Caki2 (cell line): ENCODE measurements around the gene SNRNP70. TPM values are rescaled to one million over a fixed set of nuclear protein-coding genes. Genes with fewer than 3 reads are reported as not detected.
"Not testable (repeated sequence)": the region's sequence is repeated elsewhere in the genome, so short reads cannot be mapped to it uniquely, and the experiment has no call there.

Experiments
- DNase-seq: peaks from one replicate; pipeline ENCODE4 v3.0.0-alpha.2; 2015; ENCODE audit warnings: low read depth
- in situ Hi-C: cut with HindIII; loops from 2 replicates; pipeline ENCODE4 v1.10.0; 2016; ENCODE audit warnings: low sequenced_read_pairs, low pct_unique_long_range_greater_than_20kb, mixed read lengths
- total RNA-seq: library from RNA; depleted of rRNA; stranded (reverse); fragments of >200 nt; shearing (Covaris generic); gene quantifications from 2 replicates; pipeline ENCODE4 v1.2.3, GENCODE V29; 2014; ENCODE audit warnings: low replicate concordance

The SNRNP70 gene
- total RNA-seq, 1 experiment from 2014 or later = 175 TPM

- no peak for DNase-seq
- in situ Hi-C loops = no loop called here
These were observed 45.1 kb downstream of the SNRNP70 start for GRCh38 chr19:49130325-49130724.

GRCh38 chr19:49132974-49133609, 47.8 kb downstream of the SNRNP70 start:
- in situ Hi-C loops = no loop called here
- DNase-seq = no peak

- in situ Hi-C loops = no loop called here
- no peak for DNase-seq
These were observed 48.6 kb downstream of the SNRNP70 start for GRCh38 chr19:49133621-49134454.

- DNase-seq = no peak
- in situ Hi-C loops = no loop called here
These were observed 50.4 kb downstream of the SNRNP70 start for GRCh38 chr19:49135686-49136085.

GRCh38 chr19:49136771-49137171, 51.5 kb downstream of the SNRNP70 start:
- in situ Hi-C loops = no loop called here
- no peak for DNase-seq

- DNase-seq = no peak
- in situ Hi-C loops = no loop called here
These were observed 55.7 kb downstream of the SNRNP70 start for GRCh38 chr19:49140951-49141350.

- in situ Hi-C loops = no loop called here
- no peak for DNase-seq
These were observed 56.1 kb downstream of the SNRNP70 start for GRCh38 chr19:49141352-49141751.

GRCh38 chr19:49142866-49143335, 57.6 kb downstream of the SNRNP70 start:
- in situ Hi-C loops = no loop called here
- DNase-seq = peak; percentile 87

- DNase-seq = peak; percentile 48
- in situ Hi-C loops = no loop called here
These were observed 60.5 kb downstream of the SNRNP70 start for GRCh38 chr19:49145573-49146407.

GRCh38 chr19:49146408-49146770, 61.1 kb downstream of the SNRNP70 start:
- not testable (repeated sequence) for DNase-seq

GRCh38 chr19:49148044-49148682, 62.9 kb downstream of the SNRNP70 start:
- DNase-seq = no peak
- in situ Hi-C loops = no loop called here

More at GRCh38 chr19:49146408-49146770, 61.1 kb downstream of the SNRNP70 start:
- in situ Hi-C loops = not testable (repeated sequence)

- peak; percentile 97 for DNase-seq
- in situ Hi-C loops = no loop called here
These were observed 63.8 kb downstream of the SNRNP70 start for GRCh38 chr19:49148784-49149651.

GRCh38 chr19:49149652-49150105, 64.4 kb downstream of the SNRNP70 start:
- DNase-seq = peak; percentile 82
- in situ Hi-C loops = no loop called here

GRCh38 chr19:49150106-49150943, 65.1 kb downstream of the SNRNP70 start:
- DNase-seq = peak; percentile 96
- in situ Hi-C loops = no loop called here

GRCh38 chr19:49150944-49151243, 65.6 kb downstream of the SNRNP70 start:
- DNase-seq = no peak
- in situ Hi-C loops = no loop called here

- peak; percentile 82 for DNase-seq
- in situ Hi-C loops = no loop called here
These were observed 66.2 kb downstream of the SNRNP70 start for GRCh38 chr19:49151267-49152118.
